ENCODE data around the gene UMOD. TPM values are rescaled to one million over a fixed set of nuclear protein-coding genes. Genes with fewer than 3 reads are reported as not detected.

Gene UMOD
- total RNA-seq, 4 donors from 2014 or later, result not detected

GRCh38 chr16:20397468-20398074 lies 45.1 kb upstream of the UMOD start:
- intact Hi-C loops (cut with DNase I; ENCODE audit: low total_unique reads), result no loop called here

GRCh38 chr16:20396846-20397467 lies 44.4 kb upstream of the UMOD start:
- Histone ChIP-seq H3K27ac (no peak overlapping the region), H3K4me3 (no peak overlapping the region), H3K9me3 (no peaks in the 10 kb centered on the region), H3K36me3 (no peaks in the 10 kb centered on the region), H3K27me3 (no peaks in the 10 kb centered on the region), H3K4me1 (no peaks in the 10 kb centered on the region)
- TF ChIP-seq POLR2A (IDR thresholded peaks at IDR 0.05), result no peak
- TF ChIP-seq, protein P1, sequence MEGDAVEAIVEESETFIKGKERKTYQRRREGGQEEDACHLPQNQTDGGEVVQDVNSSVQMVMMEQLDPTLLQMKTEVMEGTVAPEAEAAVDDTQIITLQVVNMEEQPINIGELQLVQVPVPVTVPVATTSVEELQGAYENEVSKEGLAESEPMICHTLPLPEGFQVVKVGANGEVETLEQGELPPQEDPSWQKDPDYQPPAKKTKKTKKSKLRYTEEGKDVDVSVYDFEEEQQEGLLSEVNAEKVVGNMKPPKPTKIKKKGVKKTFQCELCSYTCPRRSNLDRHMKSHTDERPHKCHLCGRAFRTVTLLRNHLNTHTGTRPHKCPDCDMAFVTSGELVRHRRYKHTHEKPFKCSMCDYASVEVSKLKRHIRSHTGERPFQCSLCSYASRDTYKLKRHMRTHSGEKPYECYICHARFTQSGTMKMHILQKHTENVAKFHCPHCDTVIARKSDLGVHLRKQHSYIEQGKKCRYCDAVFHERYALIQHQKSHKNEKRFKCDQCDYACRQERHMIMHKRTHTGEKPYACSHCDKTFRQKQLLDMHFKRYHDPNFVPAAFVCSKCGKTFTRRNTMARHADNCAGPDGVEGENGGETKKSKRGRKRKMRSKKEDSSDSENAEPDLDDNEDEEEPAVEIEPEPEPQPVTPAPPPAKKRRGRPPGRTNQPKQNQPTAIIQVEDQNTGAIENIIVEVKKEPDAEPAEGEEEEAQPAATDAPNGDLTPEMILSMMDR (IDR thresholded peaks at IDR 0.05), result no peak
- no peak for DNase-seq
- intact Hi-C loops (cut with DNase I; ENCODE audit: low total_unique reads), result no loop called here

More at GRCh38 chr16:20397468-20398074, 45.1 kb upstream of the UMOD start:
- no peak for DNase-seq
- TF ChIP-seq, protein P1 (IDR thresholded peaks at IDR 0.05), result no peak
- TF ChIP-seq POLR2A (IDR thresholded peaks at IDR 0.05), result no peak
- H3K4me1 ChIP-seq, result no peaks in the 10 kb centered on the region
- H3K4me3 ChIP-seq, result no peak overlapping the region
- no peaks in the 10 kb centered on the region for H3K36me3 ChIP-seq
- no peak overlapping the region for H3K27ac ChIP-seq
- no peaks in the 10 kb centered on the region for H3K27me3 ChIP-seq
- H3K9me3 ChIP-seq, result no peaks in the 10 kb centered on the region

GRCh38 chr16:20395946-20396345 lies 43.4 kb upstream of the UMOD start:
- no peak for TF ChIP-seq POLR2A (IDR thresholded peaks at IDR 0.05)
- TF ChIP-seq, protein P1 (IDR thresholded peaks at IDR 0.05), result no peak
- no peaks in the 10 kb centered on the region for H3K27me3 ChIP-seq

DNA sequence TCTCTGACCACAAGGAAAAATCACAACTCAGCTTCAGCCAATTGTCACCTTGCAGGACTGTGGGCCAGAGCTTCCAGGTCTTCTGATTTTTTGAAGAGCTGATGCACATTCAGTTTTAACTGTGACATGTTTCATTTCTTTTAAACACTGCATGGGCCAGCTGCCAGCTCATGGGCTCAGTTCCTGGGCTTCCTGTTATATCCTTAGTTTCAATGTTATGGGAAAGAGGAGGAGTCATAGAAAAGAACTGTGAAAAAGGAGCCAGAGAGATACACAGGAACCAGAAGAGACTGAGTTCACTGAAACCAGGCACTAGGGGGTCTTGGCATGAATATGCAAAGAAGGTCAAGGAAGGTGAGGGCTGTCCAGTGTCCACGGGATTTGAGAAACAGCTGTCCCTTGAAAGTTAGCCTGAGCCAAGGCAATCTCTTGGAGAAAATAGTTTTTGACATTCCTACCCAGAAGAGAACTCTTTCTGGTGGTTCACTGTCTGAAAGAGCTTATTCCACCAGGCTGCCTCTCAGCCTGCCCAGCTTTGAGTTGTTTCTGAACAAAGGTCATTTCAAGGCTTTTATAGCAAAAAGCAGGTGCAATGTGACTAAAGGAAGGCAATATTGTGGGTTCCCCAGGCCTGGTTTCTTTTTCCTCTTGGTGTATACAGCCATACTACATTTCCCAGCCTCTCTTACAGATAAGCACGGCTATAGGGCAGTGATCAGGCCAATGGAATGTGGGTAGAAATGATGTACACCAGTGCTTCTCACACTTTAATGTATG lies 41.5 kb upstream of the UMOD start:
- H3K4me1 ChIP-seq, result no peaks in the 10 kb centered on the region
- no peak for TF ChIP-seq POLR2A (IDR thresholded peaks at IDR 0.05)
- TF ChIP-seq, protein P1 (IDR thresholded peaks at IDR 0.05), result no peak
- no peak overlapping the region for H3K4me3 ChIP-seq
- DNase-seq, result peak in 1 of 2 donors; percentile 29
- H3K36me3 ChIP-seq, result no peaks in the 10 kb centered on the region
- no peaks in the 10 kb centered on the region for H3K27me3 ChIP-seq
- H3K27ac ChIP-seq, result peak overlapping the region; percentile 14 to 30
- H3K9me3 ChIP-seq, result no peaks in the 10 kb centered on the region
- intact Hi-C loops (cut with DNase I; ENCODE audit: low total_unique reads), result no loop called here

More at GRCh38 chr16:20395946-20396345, 43.4 kb upstream of the UMOD start:
- Histone ChIP-seq H3K9me3 (no peaks in the 10 kb centered on the region), H3K36me3 (no peaks in the 10 kb centered on the region), H3K4me3 (no peak overlapping the region), H3K4me1 (no peaks in the 10 kb centered on the region), H3K27ac (no peak overlapping the region)
- intact Hi-C loops (cut with DNase I; ENCODE audit: low total_unique reads), result no loop called here
- no peak for DNase-seq

GRCh38 chr16:20391045-20391444 lies 38.5 kb upstream of the UMOD start:
- TF ChIP-seq, protein P1 (IDR thresholded peaks at IDR 0.05), result no peak
- TF ChIP-seq POLR2A (IDR thresholded peaks at IDR 0.05), result no peak
- no peak overlapping the region for H3K27ac ChIP-seq
- H3K4me1 ChIP-seq, result no peaks in the 10 kb centered on the region
- no peaks in the 10 kb centered on the region for H3K9me3 ChIP-seq
- no peak for DNase-seq
- H3K36me3 ChIP-seq, result no peaks in the 10 kb centered on the region
- H3K27me3 ChIP-seq, result no peaks in the 10 kb centered on the region
- H3K4me3 ChIP-seq, result no peak overlapping the region
- intact Hi-C loops (cut with DNase I; ENCODE audit: low total_unique reads), result no loop called here

Data from uterus (tissue), 4 donors.